WTC11 (cell line): ENCODE data around the gene PSEN1. TPM values are rescaled to one million over a fixed set of nuclear protein-coding genes. Genes with fewer than 3 reads are reported as not detected.

Experiments
- ATAC-seq: fragments of 200-7000 bp; cut with Tn5 transposase; 2 replicates; pipeline ENCODE4 v1.10.0; 2021; ENCODE audit warnings: mild to moderate bottlenecking, moderate library complexity
- CTCF ChIA-PET: fragments of 300-600 bp; sonication (Branson Sonifier 250); formaldehyde crosslinking; loops from one replicate; lab custom pipeline; 2021; ENCODE audit warnings: antibody characterized with exemption; lab: Charles Lee
- POLR2A ChIA-PET: fragments of 350-600 bp; sonication (Branson Sonifier 250); formaldehyde crosslinking; loops from one replicate; lab custom pipeline; 2021; ENCODE audit warnings: antibody characterized with exemption; lab: Charles Lee
- DNase-seq: peaks from one replicate; pipeline ENCODE4 v3.0.0; 2021; ENCODE audit warnings: low spot score
- H3K27ac Mint-ChIP-seq: 2 replicates; pipeline ENCODE4 v1.8.0; 2021; ENCODE audit warnings: mixed read lengths
- H3K27me3 Mint-ChIP-seq: 2 replicates; pipeline ENCODE4 v1.8.0; 2021; ENCODE audit warnings: low read depth, mild to moderate bottlenecking, moderate library complexity, mixed read lengths
- H3K36me3 Mint-ChIP-seq: 2 replicates; pipeline ENCODE4 v1.8.0; 2021; ENCODE audit warnings: mixed read lengths
- H3K4me1 Mint-ChIP-seq: 2 replicates; pipeline ENCODE4 v1.8.0; 2022; ENCODE audit warnings: mixed read lengths
- H3K4me3 Mint-ChIP-seq: 2 replicates; pipeline ENCODE4 v1.8.0; 2021; ENCODE audit warnings: mild to moderate bottlenecking, moderate library complexity, mixed read lengths
- H3K9me3 Mint-ChIP-seq: 2 replicates; pipeline ENCODE4 v1.8.0; 2021; ENCODE audit warnings: mixed read lengths
- CDX4 ChIP-seq: fragments of 250-450 bp; sonication (Bioruptor Pico); IDR thresholded peaks from 2 replicates; pipeline ENCODE4 v1.9.0; 2021; ENCODE audit warnings: moderate library complexity, mild to moderate bottlenecking, inconsistent platforms, borderline replicate concordance
- EMX1 ChIP-seq: fragments of 250-450 bp; sonication (Bioruptor Pico); IDR thresholded peaks from 2 replicates; pipeline ENCODE4 v1.8.0; 2021; ENCODE audit warnings: mild to moderate bottlenecking
- FOXJ3 ChIP-seq: sonication (generic); formaldehyde crosslinking; IDR thresholded peaks from 2 replicates; pipeline ENCODE4 v1.9.0; 2021; ENCODE audit warnings: missing genetic modification reagents, mild to moderate bottlenecking, borderline replicate concordance
- KAT7 ChIP-seq: sonication (generic); formaldehyde crosslinking; IDR thresholded peaks from 2 replicates; pipeline ENCODE4 v1.8.1; 2023; ENCODE audit warnings: missing genetic modification reagents, mild to moderate bottlenecking, borderline replicate concordance
- MYBL2 ChIP-seq: sonication (generic); formaldehyde crosslinking; IDR thresholded peaks from 2 replicates; pipeline ENCODE4 v1.8.1; 2023; ENCODE audit warnings: mild to moderate bottlenecking, moderate library complexity, missing genetic modification reagents
- NR1H2 ChIP-seq: sonication (generic); formaldehyde crosslinking; IDR thresholded peaks from 2 replicates; pipeline ENCODE4 v1.9.0; 2021; ENCODE audit warnings: mild to moderate bottlenecking, moderate library complexity, missing genetic modification reagents
- RELA ChIP-seq: sonication (generic); formaldehyde crosslinking; IDR thresholded peaks from 2 replicates; pipeline ENCODE4 v1.8.1; 2022; ENCODE audit warnings: missing genetic modification reagents, mild to moderate bottlenecking, borderline replicate concordance
- SOX15 ChIP-seq: fragments of 250-450 bp; sonication (Bioruptor Pico); IDR thresholded peaks from 2 replicates; pipeline ENCODE4 v1.9.0; 2021; ENCODE audit warnings: mild to moderate bottlenecking
- TEAD1 ChIP-seq: sonication (generic); formaldehyde crosslinking; IDR thresholded peaks from 2 replicates; pipeline ENCODE4 v1.8.0; 2022; ENCODE audit warnings: mild to moderate bottlenecking, missing genetic modification reagents
- ZNF232 ChIP-seq: sonication (generic); formaldehyde crosslinking; IDR thresholded peaks from 2 replicates; pipeline ENCODE4 v1.8.0; 2022; ENCODE audit warnings: mild to moderate bottlenecking, missing genetic modification reagents
- ZNF263 ChIP-seq: sonication (generic); formaldehyde crosslinking; IDR thresholded peaks from 2 replicates; pipeline ENCODE4 v1.8.1; 2022; ENCODE audit warnings: low read depth, mild to moderate bottlenecking, moderate library complexity, missing genetic modification reagents
- total RNA-seq: library from RNA; stranded (reverse); gene quantifications from 3 replicates; pipeline ENCODE4 v1.2.3, GENCODE V29; 2021
- TF ChIP-seq, protein P1 (sequence below): sonication (generic); formaldehyde crosslinking; IDR thresholded peaks from 2 replicates; pipeline ENCODE4 v1.8.1; 2023; ENCODE audit warnings: mild to moderate bottlenecking, moderate library complexity, missing genetic modification reagents
- TF ChIP-seq, protein P2 (sequence below): sonication (generic); formaldehyde crosslinking; conservative IDR thresholded peaks from 2 replicates; pipeline ENCODE4 v1.8.1; 2023; ENCODE audit warnings: mild to moderate bottlenecking, low read depth, missing genetic modification reagents, moderate library complexity
- TF ChIP-seq, protein P3 (sequence below): sonication (generic); formaldehyde crosslinking; IDR thresholded peaks from 2 replicates; pipeline ENCODE4 v1.8.0; 2022; ENCODE audit warnings: mild to moderate bottlenecking, missing genetic modification reagents

The PSEN1 gene
- total RNA-seq, 1 experiment from 2014 or later, result 26.6 TPM

GRCh38 chr14:73266317-73266716, 130.0 kb downstream of the PSEN1 start:
- no peaks in the 10 kb centered on the region for H3K36me3 Mint-ChIP-seq
- TF ChIP-seq, protein P1, sequence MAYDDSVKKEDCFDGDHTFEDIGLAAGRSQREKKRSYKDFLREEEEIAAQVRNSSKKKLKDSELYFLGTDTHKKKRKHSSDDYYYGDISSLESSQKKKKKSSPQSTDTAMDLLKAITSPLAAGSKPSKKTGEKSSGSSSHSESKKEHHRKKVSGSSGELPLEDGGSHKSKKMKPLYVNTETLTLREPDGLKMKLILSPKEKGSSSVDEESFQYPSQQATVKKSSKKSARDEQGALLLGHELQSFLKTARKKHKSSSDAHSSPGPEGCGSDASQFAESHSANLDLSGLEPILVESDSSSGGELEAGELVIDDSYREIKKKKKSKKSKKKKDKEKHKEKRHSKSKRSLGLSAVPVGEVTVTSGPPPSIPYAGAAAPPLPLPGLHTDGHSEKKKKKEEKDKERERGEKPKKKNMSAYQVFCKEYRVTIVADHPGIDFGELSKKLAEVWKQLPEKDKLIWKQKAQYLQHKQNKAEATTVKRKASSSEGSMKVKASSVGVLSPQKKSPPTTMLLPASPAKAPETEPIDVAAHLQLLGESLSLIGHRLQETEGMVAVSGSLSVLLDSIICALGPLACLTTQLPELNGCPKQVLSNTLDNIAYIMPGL (CRISPR knock-in tag), result no peak
- TF ChIP-seq, protein P2, sequence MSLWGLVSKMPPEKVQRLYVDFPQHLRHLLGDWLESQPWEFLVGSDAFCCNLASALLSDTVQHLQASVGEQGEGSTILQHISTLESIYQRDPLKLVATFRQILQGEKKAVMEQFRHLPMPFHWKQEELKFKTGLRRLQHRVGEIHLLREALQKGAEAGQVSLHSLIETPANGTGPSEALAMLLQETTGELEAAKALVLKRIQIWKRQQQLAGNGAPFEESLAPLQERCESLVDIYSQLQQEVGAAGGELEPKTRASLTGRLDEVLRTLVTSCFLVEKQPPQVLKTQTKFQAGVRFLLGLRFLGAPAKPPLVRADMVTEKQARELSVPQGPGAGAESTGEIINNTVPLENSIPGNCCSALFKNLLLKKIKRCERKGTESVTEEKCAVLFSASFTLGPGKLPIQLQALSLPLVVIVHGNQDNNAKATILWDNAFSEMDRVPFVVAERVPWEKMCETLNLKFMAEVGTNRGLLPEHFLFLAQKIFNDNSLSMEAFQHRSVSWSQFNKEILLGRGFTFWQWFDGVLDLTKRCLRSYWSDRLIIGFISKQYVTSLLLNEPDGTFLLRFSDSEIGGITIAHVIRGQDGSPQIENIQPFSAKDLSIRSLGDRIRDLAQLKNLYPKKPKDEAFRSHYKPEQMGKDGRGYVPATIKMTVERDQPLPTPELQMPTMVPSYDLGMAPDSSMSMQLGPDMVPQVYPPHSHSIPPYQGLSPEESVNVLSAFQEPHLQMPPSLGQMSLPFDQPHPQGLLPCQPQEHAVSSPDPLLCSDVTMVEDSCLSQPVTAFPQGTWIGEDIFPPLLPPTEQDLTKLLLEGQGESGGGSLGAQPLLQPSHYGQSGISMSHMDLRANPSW (CRISPR knock-in tag), result no peak
- ChIA-PET CTCF (interaction anchor here (1.2 to 1.5 kb wide), 2 partner anchors 29 to 367 kb away, joined by 3 to 6 read pairs; no protein-coding TSS in a partner anchor), POLR2A (no interaction called here)
- H3K9me3 Mint-ChIP-seq, result no peaks in the 10 kb centered on the region
- H3K27me3 Mint-ChIP-seq, result no peaks in the 10 kb centered on the region
- ATAC-seq (no peak), DNase-seq (no peak)
- H3K4me3 Mint-ChIP-seq, result no peak overlapping the region
- peaks cover 2% of the 10 kb centered on the region for H3K4me1 Mint-ChIP-seq
- H3K27ac Mint-ChIP-seq, result no peak overlapping the region

GRCh38 chr14:73267474-73267873, 131.2 kb downstream of the PSEN1 start:
- ATAC-seq (no peak), DNase-seq (no peak)
- ChIA-PET POLR2A (no interaction called here), CTCF (no interaction called here)
- Mint-ChIP-seq H3K27ac (no peak overlapping the region), H3K4me3 (no peak overlapping the region), H3K4me1 (peaks cover 2% of the 10 kb centered on the region), H3K9me3 (no peaks in the 10 kb centered on the region), H3K27me3 (no peaks in the 10 kb centered on the region), H3K36me3 (no peaks in the 10 kb centered on the region; the same call in 1 of the 2 replicates)
- TF ChIP-seq, protein P2 (CRISPR knock-in tag), result no peak
- TF ChIP-seq SOX15 (CRISPR knock-in tag), result no peak
- no peak for TF ChIP-seq ZNF232 (CRISPR knock-in tag)
- no peak for TF ChIP-seq FOXJ3 (CRISPR knock-in tag)
- no peak for TF ChIP-seq TEAD1 (CRISPR knock-in tag)
- TF ChIP-seq RELA (CRISPR knock-in tag), result no peak
- TF ChIP-seq EMX1 (CRISPR knock-in tag), result no peak

- no peak for TF ChIP-seq ZNF263 (CRISPR knock-in tag)
- no peak for TF ChIP-seq NR1H2 (CRISPR knock-in tag)
- no peak for TF ChIP-seq TEAD1 (CRISPR knock-in tag)
- TF ChIP-seq, protein P3, sequence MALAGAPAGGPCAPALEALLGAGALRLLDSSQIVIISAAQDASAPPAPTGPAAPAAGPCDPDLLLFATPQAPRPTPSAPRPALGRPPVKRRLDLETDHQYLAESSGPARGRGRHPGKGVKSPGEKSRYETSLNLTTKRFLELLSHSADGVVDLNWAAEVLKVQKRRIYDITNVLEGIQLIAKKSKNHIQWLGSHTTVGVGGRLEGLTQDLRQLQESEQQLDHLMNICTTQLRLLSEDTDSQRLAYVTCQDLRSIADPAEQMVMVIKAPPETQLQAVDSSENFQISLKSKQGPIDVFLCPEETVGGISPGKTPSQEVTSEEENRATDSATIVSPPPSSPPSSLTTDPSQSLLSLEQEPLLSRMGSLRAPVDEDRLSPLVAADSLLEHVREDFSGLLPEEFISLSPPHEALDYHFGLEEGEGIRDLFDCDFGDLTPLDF, result no peak
- no peak for TF ChIP-seq CDX4 (CRISPR knock-in tag)
- no peak for TF ChIP-seq MYBL2 (CRISPR knock-in tag)
- TF ChIP-seq KAT7, result no peak
- ATAC-seq, result peak; percentile 72
Observed at GRCh38 chr14:73269729-73270531, 133.6 kb downstream of the PSEN1 start.

More at GRCh38 chr14:73269729-73270531, 133.6 kb downstream of the PSEN1 start:
- Mint-ChIP-seq H3K36me3 (peaks cover 6% of the 10 kb centered on the region), H3K27ac (no peak overlapping the region; the same call in 1 of the 2 replicates), H3K4me3 (peak overlapping the region; percentile 52), H3K27me3 (no peaks in the 10 kb centered on the region), H3K4me1 (peaks cover 2% of the 10 kb centered on the region), H3K9me3 (no peaks in the 10 kb centered on the region)
- ChIA-PET CTCF (interaction anchor here (1.0 to 1.9 kb wide), 4 partner anchors 14 to 97 kb away, joined by 4 to 12 read pairs (median 6); no protein-coding TSS in a partner anchor), POLR2A (interaction anchor here (0.6 kb wide), 1 partner anchor 126 kb away, joined by 4 read pairs; no protein-coding TSS in a partner anchor)
- DNase-seq, result peak; percentile 46
